K562 treated with DMSO at 1 percent for 48 hours (cell line): Measurements from ENCODE around the gene GSKIP. TPM values are rescaled to one million over a fixed set of nuclear protein-coding genes. Genes with fewer than 3 reads are reported as not detected.

Experiments used
- total RNA-seq: library from RNA; unstranded; fragments of 300-600 nt; gene quantifications from 2 replicates; pipeline ENCODE4 v1.2.3, GENCODE V29; 2022; ENCODE audit warnings: low replicate concordance; ENCODE audit errors: extremely low read depth

Gene GSKIP, protein sequence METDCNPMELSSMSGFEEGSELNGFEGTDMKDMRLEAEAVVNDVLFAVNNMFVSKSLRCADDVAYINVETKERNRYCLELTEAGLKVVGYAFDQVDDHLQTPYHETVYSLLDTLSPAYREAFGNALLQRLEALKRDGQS
- total RNA-seq, result not detected in 2 replicates

DNA sequence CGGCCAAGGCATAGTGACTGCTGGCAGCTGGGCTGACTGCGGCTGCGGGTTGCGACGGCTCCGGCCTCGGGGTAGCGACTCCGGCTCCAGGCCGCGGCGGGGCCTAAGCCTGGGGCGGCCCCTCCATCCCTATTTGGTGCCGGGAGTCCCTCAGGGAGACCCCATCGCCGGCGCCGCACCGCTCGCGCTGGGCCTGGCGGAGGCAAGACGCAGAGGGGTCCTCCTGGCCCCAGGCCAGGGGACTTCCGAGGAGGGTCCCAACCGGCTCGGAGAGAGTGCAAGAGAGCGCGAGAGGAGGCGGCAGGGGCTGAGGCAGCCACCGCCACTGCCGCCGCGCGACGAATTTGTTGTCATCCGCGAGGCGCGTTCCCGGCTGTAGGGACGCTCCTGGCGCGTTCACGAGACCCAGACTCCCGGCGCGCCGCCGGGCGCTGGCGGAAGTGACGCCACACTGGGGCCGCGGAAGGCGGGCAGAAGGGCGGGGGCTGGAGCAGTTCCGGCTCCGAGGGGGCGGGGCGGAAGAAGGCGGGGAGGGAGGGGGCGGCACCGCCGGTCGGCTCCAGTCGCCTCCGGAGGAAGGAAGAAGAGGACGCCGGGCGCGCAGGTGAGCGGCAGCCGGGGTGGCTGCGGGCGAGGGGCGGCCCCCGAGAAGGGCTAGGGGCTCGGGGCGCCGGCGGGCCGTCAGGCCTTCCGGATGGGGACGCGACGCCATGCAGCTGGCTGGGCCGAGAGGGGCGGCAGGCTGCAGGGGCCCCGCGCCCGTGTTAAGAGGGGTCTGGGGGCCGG lies at the start of gene GSKIP, which contains the start of gene ATG2B:
GSKIP (plus strand) TSS at position 562 of the 786 bp plus-strand sequence. CDS start 18,722 bp downstream, outside the sequence.
ATG2B (minus strand) TSS at position 377 of the 786 bp plus-strand sequence; CDS start at position 12, 365 bp downstream.

Other genes starting within 250 kb of the GSKIP start
- gene BDKRB2, start 158.7 kb upstream of the GSKIP start, total RNA-seq, result not detected in 2 replicates
- gene BDKRB1, start 107.3 kb upstream of the GSKIP start, total RNA-seq, result not detected in 2 replicates
- gene ATG2B, start 185 bp upstream of the GSKIP start, total RNA-seq, result not detected in 2 replicates
- not detected in 2 replicates for gene AK7, start 28.6 kb downstream of the GSKIP start, total RNA-seq
- gene PAPOLA, start 138.9 kb downstream of the GSKIP start, total RNA-seq, result not detected in 2 replicates